Neural cell (in vitro differentiated cells): ENCODE measurements around the gene FARP1. TPM values are rescaled to one million over a fixed set of nuclear protein-coding genes. Genes with fewer than 3 reads are reported as not detected.

Experiments used
- H2AFZ ChIP-seq: fragments of 200-600, 300-800 bp; sonication (generic), shearing (Covaris generic); 2 replicates; pipeline ENCODE4 v1.6.0; 2014; ENCODE audit warnings: low read depth, mild to moderate bottlenecking, antibody characterized with exemption, low read length, moderate library complexity
- H3F3A ChIP-seq: fragments of 200-600 bp; shearing (Covaris generic); 2 replicates; pipeline ENCODE4 v1.6.1; 2016; ENCODE audit warnings: mild to moderate bottlenecking, moderate library complexity, mixed read lengths, antibody characterized with exemption, low read length; ENCODE audit not compliant: insufficient read depth, poor library complexity, severe bottlenecking
- H3K27ac ChIP-seq: fragments of 200-600, 300-800 bp; sonication (generic), shearing (Covaris generic); 2 replicates; pipeline ENCODE4 v1.5.1; 2014; ENCODE audit warnings: mild to moderate bottlenecking, low read length, moderate library complexity
- H3K27me3 ChIP-seq: fragments of 300-800, 200-600 bp; sonication (generic), shearing (Covaris generic); 2 replicates; pipeline ENCODE4 v1.6.0; 2014; ENCODE audit warnings: mild to moderate bottlenecking, low read depth, low read length, moderate library complexity; ENCODE audit not compliant: insufficient read depth
- H3K36me3 ChIP-seq: fragments of 300-800, 200-600 bp; sonication (generic), shearing (Covaris generic); 2 replicates; pipeline ENCODE4 v1.5.1; 2014; ENCODE audit warnings: mild to moderate bottlenecking, antibody characterized with exemption, low read length, moderate library complexity; ENCODE audit not compliant: insufficient read depth
- H3K4me2 ChIP-seq: fragments of 300-800, 200-600 bp; sonication (generic), shearing (Covaris generic); 2 replicates; pipeline ENCODE4 v1.6.0; 2014; ENCODE audit warnings: mild to moderate bottlenecking, low read length
- H3K4me3 ChIP-seq: fragments of 300-800, 200-600 bp; sonication (generic), shearing (Covaris generic); 2 replicates; pipeline ENCODE4 v1.5.1; 2014; ENCODE audit warnings: mild to moderate bottlenecking, low read length, moderate library complexity
- H3K79me2 ChIP-seq: fragments of 200-600 bp; shearing (Covaris generic); replicated peaks from 2 replicates; pipeline ENCODE4 v1.6.0; 2014; ENCODE audit warnings: mild to moderate bottlenecking, low read length, moderate library complexity; ENCODE audit not compliant: insufficient read depth
- H3K9ac ChIP-seq: fragments of 300-800, 200-600 bp; sonication (generic), shearing (Covaris generic); 2 replicates; pipeline ENCODE4 v1.6.1; 2016; ENCODE audit warnings: mild to moderate bottlenecking, low read length, mixed read lengths
- H3K9me2 ChIP-seq: fragments of 200-600 bp; shearing (Covaris generic); 2 replicates; pipeline ENCODE4 v1.6.1; 2016; ENCODE audit warnings: mild to moderate bottlenecking, low read length, mixed read lengths; ENCODE audit not compliant: insufficient read depth
- H3K9me3 ChIP-seq: fragments of 200-600, 300-800 bp; sonication (generic), shearing (Covaris generic); 2 replicates; pipeline ENCODE4 v1.6.1; 2016; ENCODE audit warnings: mild to moderate bottlenecking, mixed run types, low read length, moderate library complexity, mixed read lengths
- H4K20me1 ChIP-seq: fragments of 200-600 bp; shearing (Covaris generic); 2 replicates; pipeline ENCODE4 v1.6.1; 2016; ENCODE audit warnings: mild to moderate bottlenecking, mixed run types; ENCODE audit not compliant: insufficient read depth
- EP300 ChIP-seq: fragments of 450-650 bp; conservative IDR thresholded peaks from 2 replicates; pipeline ENCODE4 v1.6.1; 2014; ENCODE audit warnings: antibody characterized with exemption, mild to moderate bottlenecking, moderate library complexity; ENCODE audit not compliant: poor library complexity, severe bottlenecking
- EZH2 ChIP-seq: fragments of 200-600, 300-800 bp; shearing (Covaris generic), sonication (generic); IDR thresholded peaks from 2 replicates; pipeline ENCODE4 v1.6.1; 2014; ENCODE audit warnings: antibody characterized with exemption, low read length, borderline replicate concordance, mild to moderate bottlenecking; ENCODE audit not compliant: insufficient read depth, poor library complexity, severe bottlenecking
- MXI1 ChIP-seq: fragments of 450-650 bp; conservative IDR thresholded peaks from 2 replicates; pipeline ENCODE4 v1.6.1; 2014; ENCODE audit warnings: antibody characterized with exemption, mild to moderate bottlenecking; ENCODE audit not compliant: poor library complexity, severe bottlenecking
- POLR2AphosphoS5 ChIP-seq: IDR thresholded peaks from 2 replicates; pipeline ENCODE4 v1.6.1; 2012
- RAD21 ChIP-seq: fragments of 450-650 bp; conservative IDR thresholded peaks from 2 replicates; pipeline ENCODE4 v1.6.1; 2014; ENCODE audit warnings: antibody characterized with exemption, mild to moderate bottlenecking, moderate library complexity
- SMC3 ChIP-seq: fragments of 450-650 bp; conservative IDR thresholded peaks from 2 replicates; pipeline ENCODE4 v1.6.1; 2014; ENCODE audit warnings: antibody characterized with exemption, mild to moderate bottlenecking, moderate library complexity; ENCODE audit not compliant: poor library complexity
- TAF1 ChIP-seq: IDR thresholded peaks from 2 replicates; pipeline ENCODE4 v1.6.1; 2012; ENCODE audit warnings: low read depth
- polyA plus RNA-seq: library from polyadenylated mRNA; depleted of rRNA; stranded (reverse); fragments of >200 nt; gene quantifications from 2 replicates; pipeline ENCODE4 v1.2.3, GENCODE V29; 2014
- TF ChIP-seq, protein P1 (sequence below): IDR thresholded peaks from 2 replicates; pipeline ENCODE4 v1.6.1; 2012; ENCODE audit warnings: borderline replicate concordance
- TF ChIP-seq, protein P2 (sequence below): fragments of 450-650 bp; IDR thresholded peaks from 2 replicates; pipeline ENCODE4 v1.5.1; 2014; ENCODE audit warnings: antibody characterized with exemption, mild to moderate bottlenecking, moderate library complexity; ENCODE audit not compliant: poor library complexity, severe bottlenecking

The FARP1 gene
- polyA plus RNA-seq, 1 donor from 2014 or later: 19.7 TPM

DNA sequence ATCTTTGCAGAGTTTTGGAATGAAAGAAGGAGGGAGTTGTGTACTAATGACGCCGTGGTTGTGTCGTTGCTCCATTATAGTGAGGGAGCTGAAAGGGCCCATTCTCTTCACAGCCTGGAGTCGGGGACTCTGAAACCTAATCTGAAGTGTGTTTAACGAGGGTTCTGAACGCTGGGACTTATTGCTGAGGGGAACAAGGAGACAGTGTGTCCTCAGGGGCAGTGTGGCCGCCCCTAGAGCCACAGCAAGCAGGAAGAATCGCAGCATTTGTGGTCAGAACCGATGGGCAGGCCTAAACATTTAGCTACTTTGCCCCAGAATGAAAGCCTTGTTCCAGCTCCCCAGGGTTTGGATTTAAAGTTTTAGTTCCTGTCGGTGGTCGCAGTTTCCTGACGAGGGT is 190.6 kb downstream of the FARP1 start:
- H3F3A ChIP-seq: no peaks in the 10 kb centered on the region
- H3K9ac ChIP-seq: no peak overlapping the region
- TF ChIP-seq EZH2 (no peak), MXI1 (no peak), TAF1 (no peak), SMC3 (no peak), EP300 (no peak), POLR2AphosphoS5 (no peak), RAD21 (no peak)
- TF ChIP-seq, protein P1, sequence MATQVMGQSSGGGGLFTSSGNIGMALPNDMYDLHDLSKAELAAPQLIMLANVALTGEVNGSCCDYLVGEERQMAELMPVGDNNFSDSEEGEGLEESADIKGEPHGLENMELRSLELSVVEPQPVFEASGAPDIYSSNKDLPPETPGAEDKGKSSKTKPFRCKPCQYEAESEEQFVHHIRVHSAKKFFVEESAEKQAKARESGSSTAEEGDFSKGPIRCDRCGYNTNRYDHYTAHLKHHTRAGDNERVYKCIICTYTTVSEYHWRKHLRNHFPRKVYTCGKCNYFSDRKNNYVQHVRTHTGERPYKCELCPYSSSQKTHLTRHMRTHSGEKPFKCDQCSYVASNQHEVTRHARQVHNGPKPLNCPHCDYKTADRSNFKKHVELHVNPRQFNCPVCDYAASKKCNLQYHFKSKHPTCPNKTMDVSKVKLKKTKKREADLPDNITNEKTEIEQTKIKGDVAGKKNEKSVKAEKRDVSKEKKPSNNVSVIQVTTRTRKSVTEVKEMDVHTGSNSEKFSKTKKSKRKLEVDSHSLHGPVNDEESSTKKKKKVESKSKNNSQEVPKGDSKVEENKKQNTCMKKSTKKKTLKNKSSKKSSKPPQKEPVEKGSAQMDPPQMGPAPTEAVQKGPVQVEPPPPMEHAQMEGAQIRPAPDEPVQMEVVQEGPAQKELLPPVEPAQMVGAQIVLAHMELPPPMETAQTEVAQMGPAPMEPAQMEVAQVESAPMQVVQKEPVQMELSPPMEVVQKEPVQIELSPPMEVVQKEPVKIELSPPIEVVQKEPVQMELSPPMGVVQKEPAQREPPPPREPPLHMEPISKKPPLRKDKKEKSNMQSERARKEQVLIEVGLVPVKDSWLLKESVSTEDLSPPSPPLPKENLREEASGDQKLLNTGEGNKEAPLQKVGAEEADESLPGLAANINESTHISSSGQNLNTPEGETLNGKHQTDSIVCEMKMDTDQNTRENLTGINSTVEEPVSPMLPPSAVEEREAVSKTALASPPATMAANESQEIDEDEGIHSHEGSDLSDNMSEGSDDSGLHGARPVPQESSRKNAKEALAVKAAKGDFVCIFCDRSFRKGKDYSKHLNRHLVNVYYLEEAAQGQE: no peak
- TF ChIP-seq, protein P2, sequence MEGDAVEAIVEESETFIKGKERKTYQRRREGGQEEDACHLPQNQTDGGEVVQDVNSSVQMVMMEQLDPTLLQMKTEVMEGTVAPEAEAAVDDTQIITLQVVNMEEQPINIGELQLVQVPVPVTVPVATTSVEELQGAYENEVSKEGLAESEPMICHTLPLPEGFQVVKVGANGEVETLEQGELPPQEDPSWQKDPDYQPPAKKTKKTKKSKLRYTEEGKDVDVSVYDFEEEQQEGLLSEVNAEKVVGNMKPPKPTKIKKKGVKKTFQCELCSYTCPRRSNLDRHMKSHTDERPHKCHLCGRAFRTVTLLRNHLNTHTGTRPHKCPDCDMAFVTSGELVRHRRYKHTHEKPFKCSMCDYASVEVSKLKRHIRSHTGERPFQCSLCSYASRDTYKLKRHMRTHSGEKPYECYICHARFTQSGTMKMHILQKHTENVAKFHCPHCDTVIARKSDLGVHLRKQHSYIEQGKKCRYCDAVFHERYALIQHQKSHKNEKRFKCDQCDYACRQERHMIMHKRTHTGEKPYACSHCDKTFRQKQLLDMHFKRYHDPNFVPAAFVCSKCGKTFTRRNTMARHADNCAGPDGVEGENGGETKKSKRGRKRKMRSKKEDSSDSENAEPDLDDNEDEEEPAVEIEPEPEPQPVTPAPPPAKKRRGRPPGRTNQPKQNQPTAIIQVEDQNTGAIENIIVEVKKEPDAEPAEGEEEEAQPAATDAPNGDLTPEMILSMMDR: no peak
- H3K79me2 ChIP-seq: no peaks in the 10 kb centered on the region
- no peak overlapping the region for H3K4me2 ChIP-seq
- no peak overlapping the region for H3K4me3 ChIP-seq
- no peaks in the 10 kb centered on the region for H3K9me3 ChIP-seq
- H3K9me2 ChIP-seq: no peaks in the 10 kb centered on the region
- no peaks in the 10 kb centered on the region for H3K36me3 ChIP-seq
- no peaks in the 10 kb centered on the region for H4K20me1 ChIP-seq
- no peak overlapping the region for H2AFZ ChIP-seq
- H3K27me3 ChIP-seq: no peaks in the 10 kb centered on the region
- H3K27ac ChIP-seq: no peak overlapping the region

DNA sequence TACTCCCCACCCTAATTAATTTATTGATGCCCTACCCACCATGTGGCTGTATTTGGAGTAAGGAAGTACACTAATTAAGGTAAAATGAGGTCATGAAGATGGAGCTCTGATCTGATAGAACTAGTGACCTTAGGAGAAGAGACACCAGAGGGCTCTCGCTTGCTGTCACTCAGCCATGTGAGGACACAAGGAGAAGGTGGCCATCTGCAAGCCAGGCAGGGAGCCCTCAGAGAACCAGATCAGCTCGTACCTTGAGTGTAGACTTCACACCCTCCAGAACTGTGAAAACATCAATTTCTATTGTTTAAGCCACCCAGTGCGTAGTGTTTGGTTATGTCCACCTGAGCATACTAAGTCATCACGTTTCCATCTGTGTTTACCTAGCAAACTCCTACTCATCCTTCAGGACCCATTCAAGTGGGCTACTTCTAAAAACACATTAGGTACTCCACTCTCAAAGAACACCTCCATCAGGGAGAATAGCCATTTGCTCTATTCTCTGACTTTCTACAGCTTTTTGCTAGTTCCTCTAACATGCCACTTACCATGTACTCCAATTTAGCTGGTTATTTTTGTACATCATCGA is 191.8 kb downstream of the FARP1 start:
- H3K36me3 ChIP-seq: no peaks in the 10 kb centered on the region
- H4K20me1 ChIP-seq: no peaks in the 10 kb centered on the region
- H3K9me2 ChIP-seq: no peaks in the 10 kb centered on the region
- H3K9me3 ChIP-seq: no peaks in the 10 kb centered on the region
- H3K79me2 ChIP-seq: no peaks in the 10 kb centered on the region
- TF ChIP-seq POLR2AphosphoS5 (no peak), MXI1 (no peak), RAD21 (no peak), EZH2 (no peak), SMC3 (no peak), EP300 (no peak), TAF1 (no peak)
- TF ChIP-seq, protein P1: no peak
- TF ChIP-seq, protein P2: no peak
- no peaks in the 10 kb centered on the region for H3K27me3 ChIP-seq
- no peak overlapping the region for H3K27ac ChIP-seq
- no peak overlapping the region for H3K4me2 ChIP-seq
- no peaks in the 10 kb centered on the region for H3F3A ChIP-seq
- no peak overlapping the region for H3K9ac ChIP-seq
- no peak overlapping the region for H2AFZ ChIP-seq
- H3K4me3 ChIP-seq: no peak overlapping the region
